WI38 (cell line): Measurements from ENCODE around the gene PPID.
A peak's percentile ranks its signal among the peaks of the same experiment; 100 is the strongest.
"Not testable (repeated sequence)": the region's sequence is repeated elsewhere in the genome, so short reads cannot be mapped to it uniquely, and the experiment has no call there.

ENCODE experiments used
- H3K4me3 ChIP-seq: 2 replicates; pipeline ENCODE4 v1.5.1; 2011; ENCODE audit warnings: low read depth, mild to moderate bottlenecking, control low read depth, low read length
- CTCF ChIP-seq: IDR thresholded peaks from 2 replicates; pipeline ENCODE4 v1.5.1; 2012; ENCODE audit warnings: low read depth, mild to moderate bottlenecking, control low read depth, low read length

The PPID gene

GRCh38 chr4:158754385-158755180, 31.4 kb upstream of the PPID start:
- TF ChIP-seq CTCF, result no peak
- H3K4me3 ChIP-seq, result no peak overlapping the region

- TF ChIP-seq CTCF, result no peak
- H3K4me3 ChIP-seq, result no peak overlapping the region
These were observed 27.2 kb upstream of the PPID start for GRCh38 chr4:158750379-158750778.

- not testable (repeated sequence) for H3K4me3 ChIP-seq
These were observed 23.3 kb upstream of the PPID start for GRCh38 chr4:158746537-158746936.

- H3K4me3 ChIP-seq, result no peak overlapping the region
- no peak for TF ChIP-seq CTCF
These were observed 18.3 kb upstream of the PPID start for GRCh38 chr4:158741326-158742021.

- H3K4me3 ChIP-seq, result no peak overlapping the region
- no peak for TF ChIP-seq CTCF
These were observed 16.4 kb upstream of the PPID start for GRCh38 chr4:158739600-158739999.

- H3K4me3 ChIP-seq, result no peak overlapping the region
- TF ChIP-seq CTCF, result no peak
These were observed 15.7 kb upstream of the PPID start for GRCh38 chr4:158738866-158739265.

- TF ChIP-seq CTCF, result peak; percentile 87
- H3K4me3 ChIP-seq, result no peak overlapping the region
These were observed 6.7 kb upstream of the PPID start for GRCh38 chr4:158729716-158730559.
